HCT116 (cell line): ENCODE results near the gene TLR3. TPM values are rescaled to one million over a fixed set of nuclear protein-coding genes. Genes with fewer than 3 reads are reported as not detected.

Experiments used
- ATAC-seq: fragments of 200-7000 bp; cut with Tn5 transposase; 2 replicates; pipeline ENCODE4 v1.9.1; 2020; ENCODE audit warnings: mild to moderate bottlenecking, moderate library complexity
- BruUV-seq: library from RNA; stranded (reverse); fragments of 400-500 nt; replicated peaks from 2 replicates; lab custom pipeline; 2021; lab: Mats Ljungman, UMichigan
- CTCF ChIA-PET: fragments of 300-600 bp; sonication (Branson Sonifier 250); formaldehyde crosslinking; loops from one replicate; lab custom pipeline; 2021; ENCODE audit warnings: antibody characterized with exemption; lab: Charles Lee
- POLR2A ChIA-PET: fragments of 300-600, 350-600 bp; sonication (Branson Sonifier 250); formaldehyde crosslinking; loops from one replicate; lab custom pipeline; 2021; ENCODE audit warnings: antibody characterized with exemption; lab: Charles Lee
- RAD21 ChIA-PET, 2 experiments: fragments of 300-600 bp; sonication (Branson Sonifier 250); formaldehyde crosslinking; loops; one replicate each; lab custom pipeline; 2023; ENCODE audit warnings: low total read pairs in 2 of 2; ENCODE audit not compliant: uncharacterized antibody in 2 of 2, unreplicated experiment in 2 of 2, low non-redundant PET in 1 of 2; lab: Charles Lee
- DNase-seq: peaks from one replicate; pipeline ENCODE4 v3.0.0-alpha.2; 2010; ENCODE audit warnings: low read depth, low spot score
- H2AFZ ChIP-seq: fragments of 200-600 bp; shearing (Covaris generic), sonication (generic); 2 replicates; pipeline ENCODE4 v1.6.1; 2017; ENCODE audit warnings: low read depth, mixed run types, mixed read lengths, antibody characterized with exemption, low read length; ENCODE audit not compliant: poor library complexity, severe bottlenecking
- H3K27ac ChIP-seq: 2 replicates; pipeline ENCODE4 v1.5.1; 2012; ENCODE audit warnings: low read depth, low read length
- H3K27me3 ChIP-seq: fragments of 200-600 bp; sonication (generic); 2 replicates; pipeline ENCODE4 v1.6.1; 2016; ENCODE audit warnings: mixed run types, low read length, mixed read lengths; ENCODE audit not compliant: insufficient read depth
- H3K36me3 ChIP-seq, 2 experiments: fragments of 200-500 bp in 1 of 2; fragments of 200-600 bp in 1 of 2; sonication (Bioruptor generic) in 1 of 2; sonication (generic) in 1 of 2; 2 replicates each; pipeline versions ENCODE4 v1.5.1 to v1.6.1; 2014 to 2016; ENCODE audit warnings: low read length in 2 of 2, inconsistent platforms in 1 of 2, mixed read lengths in 1 of 2, mixed run types in 1 of 2; ENCODE audit not compliant: insufficient read depth in 2 of 2, control insufficient read depth in 1 of 2
- H3K4me1 ChIP-seq, 2 experiments: fragments of 200-600 bp in 1 of 2; sonication (generic) in 1 of 2; 2 replicates each; pipeline versions ENCODE4 v1.5.1 to v1.6.1; 2012 to 2017; ENCODE audit warnings: low read length in 2 of 2, inconsistent platforms in 1 of 2, mild to moderate bottlenecking in 1 of 2, mixed read lengths in 1 of 2, mixed run types in 1 of 2, moderate library complexity in 1 of 2; ENCODE audit not compliant: insufficient read depth in 2 of 2, control insufficient read depth in 1 of 2
- H3K4me2 ChIP-seq: fragments of 200-600 bp; sonication (generic); 2 replicates; pipeline ENCODE4 v1.6.1; 2017; ENCODE audit warnings: mixed run types, low read length, mixed read lengths
- H3K4me3 ChIP-seq, 2 experiments: fragments of 200-600 bp in 1 of 2; sonication (generic) in 1 of 2; replicated peaks in 1 of 2; 2 replicates each; pipeline ENCODE4 v1.5.1; 2011 to 2016; ENCODE audit warnings: low read length in 2 of 2, control low read depth in 1 of 2, low read depth in 1 of 2, mild to moderate bottlenecking in 1 of 2, mixed read lengths in 1 of 2, mixed run types in 1 of 2
- H3K79me2 ChIP-seq: fragments of 200-600 bp; sonication (generic); 2 replicates; pipeline ENCODE4 v1.6.1; 2017; ENCODE audit warnings: mild to moderate bottlenecking, mixed run types, low read length, moderate library complexity, mixed read lengths; ENCODE audit not compliant: insufficient read depth
- H3K9ac ChIP-seq: fragments of 200-600 bp; sonication (generic); 2 replicates; pipeline ENCODE4 v1.6.1; 2016; ENCODE audit warnings: low read length, mixed read lengths
- H3K9me2 ChIP-seq: fragments of 200-600 bp; sonication (generic), shearing (Covaris generic); 2 replicates; pipeline ENCODE4 v1.6.1; 2017; ENCODE audit warnings: mixed run types, mild to moderate bottlenecking, moderate library complexity; ENCODE audit not compliant: insufficient read depth
- H3K9me3 ChIP-seq, 2 experiments: fragments of 200-500 bp in 1 of 2; fragments of 200-600 bp in 1 of 2; sonication (Bioruptor generic) in 1 of 2; sonication (generic) in 1 of 2; 2 replicates each; pipeline ENCODE4 v1.6.1; 2014 to 2017; ENCODE audit warnings: low read length in 2 of 2, mixed read lengths in 2 of 2, inconsistent platforms in 1 of 2, low read depth in 1 of 2, mild to moderate bottlenecking in 1 of 2, mixed run types in 1 of 2, moderate library complexity in 1 of 2; ENCODE audit not compliant: control insufficient read depth in 1 of 2, insufficient read depth in 1 of 2
- H4K20me1 ChIP-seq: fragments of 200-600 bp; sonication (generic), shearing (Covaris generic); 2 replicates; pipeline ENCODE4 v1.6.1; 2017; ENCODE audit warnings: mixed run types, mild to moderate bottlenecking, moderate library complexity; ENCODE audit not compliant: insufficient read depth
- ATF3 ChIP-seq: IDR thresholded peaks from 2 replicates; pipeline ENCODE4 v1.6.1; 2012
- CEBPB ChIP-seq: IDR thresholded peaks from 2 replicates; pipeline ENCODE4 v1.6.1; 2012; ENCODE audit warnings: low read depth
- EGR1 ChIP-seq: IDR thresholded peaks from 2 replicates; pipeline ENCODE4 v1.6.1; 2012; ENCODE audit warnings: low read depth
- ELF1 ChIP-seq: IDR thresholded peaks from 2 replicates; pipeline ENCODE4 v1.6.1; 2012; ENCODE audit warnings: low read depth, borderline replicate concordance
- EZH2phosphoT487 ChIP-seq: fragments of 200-600 bp; IDR thresholded peaks from 2 replicates; pipeline ENCODE4 v1.6.1; 2018; ENCODE audit warnings: antibody characterized with exemption, borderline replicate concordance
- FOSL1 ChIP-seq: IDR thresholded peaks from 2 replicates; pipeline ENCODE4 v1.6.1; 2012; ENCODE audit warnings: low read depth
- JUND ChIP-seq: IDR thresholded peaks from 2 replicates; pipeline ENCODE4 v1.6.1; 2012
- POLR2A ChIP-seq: IDR thresholded peaks from 2 replicates; pipeline ENCODE4 v1.7.0; 2011; ENCODE audit warnings: borderline replicate concordance; ENCODE audit not compliant: insufficient read depth, insufficient read length; ENCODE audit errors: extremely low read depth
- POLR2AphosphoS5 ChIP-seq: IDR thresholded peaks from 2 replicates; pipeline ENCODE4 v1.6.1; 2011; ENCODE audit warnings: mild to moderate bottlenecking, low read depth, low read length, moderate library complexity
- RAD21 ChIP-seq: IDR thresholded peaks from 2 replicates; pipeline ENCODE4 v1.6.1; 2012; ENCODE audit warnings: low read depth, mild to moderate bottlenecking
- SP1 ChIP-seq: IDR thresholded peaks from 2 replicates; pipeline ENCODE4 v1.6.1; 2012; ENCODE audit warnings: low read depth
- SRF ChIP-seq: IDR thresholded peaks from 2 replicates; pipeline ENCODE4 v1.6.1; 2012; ENCODE audit warnings: low read depth
- TCF7L2 ChIP-seq: IDR thresholded peaks from 2 replicates; pipeline ENCODE4 v1.7.0; 2011; ENCODE audit warnings: borderline replicate concordance, inconsistent platforms; ENCODE audit not compliant: insufficient read depth, insufficient read length; ENCODE audit errors: extremely low read depth
- YY1 ChIP-seq: IDR thresholded peaks from 2 replicates; pipeline ENCODE4 v1.6.1; 2011; ENCODE audit warnings: low read length, low read depth, moderate library complexity, mild to moderate bottlenecking; ENCODE audit not compliant: insufficient replicate concordance; ENCODE audit errors: extremely low read depth
- ZFX ChIP-seq: fragments of 450-650 bp; IDR thresholded peaks from 2 replicates; pipeline ENCODE4 v1.6.1; 2017
- ZNF274 ChIP-seq: fragments of 200-500 bp; sonication (Bioruptor generic); IDR thresholded peaks from 2 replicates; pipeline ENCODE4 v1.6.1; 2014; ENCODE audit warnings: mild to moderate bottlenecking, low read depth, low read length, inconsistent platforms
- intact Hi-C: fragments of 100-400 bp; cut with micrococcal nuclease; formaldehyde crosslinking; loops from 2 replicates; pipeline ENCODE4 v1.10.0; 2022
- total RNA-seq: library from RNA; stranded (reverse); gene quantifications from one replicate; pipeline ENCODE4 v1.2.1, GENCODE V29; 2021; ENCODE audit not compliant: unreplicated experiment
- TF ChIP-seq, protein P1 (sequence below): IDR thresholded peaks from 2 replicates; pipeline ENCODE4 v1.6.1; 2012; ENCODE audit warnings: low read depth
- TF ChIP-seq, protein P2 (sequence below): IDR thresholded peaks from 2 replicates; pipeline ENCODE4 v1.6.1; 2012
- TF ChIP-seq, protein P3 (sequence below), 3 experiments: fragments of 200-600 bp in 1 of 3; sonication (generic) in 1 of 3; IDR thresholded peaks in 2 of 3; conservative IDR thresholded peaks in 1 of 3; 2 replicates each; pipeline ENCODE4 v1.5.1; 2012 to 2017; ENCODE audit warnings: low read depth in 2 of 3, low read length in 2 of 3, antibody characterized with exemption in 1 of 3, borderline replicate concordance in 1 of 3, control low read depth in 1 of 3, mild to moderate bottlenecking in 1 of 3, mixed read lengths in 1 of 3, mixed run types in 1 of 3, moderate library complexity in 1 of 3; ENCODE audit not compliant: insufficient read depth in 1 of 3

The TLR3 gene
- total RNA-seq, 1 experiment from 2014 or later, result 1.3 TPM

- Histone ChIP-seq H4K20me1 (no peaks in the 10 kb centered on the region), H3K4me1 (no peaks in the 10 kb centered on the region; a peak in 1 of 4 replicates), H2AFZ (no peak overlapping the region), H3K9me2 (no peaks in the 10 kb centered on the region), H3K9me3 (peaks cover 8% of the 10 kb centered on the region in 2 experiments; a peak in 2 of 4 replicates), H3K36me3 (no peaks in the 10 kb centered on the region), H3K4me3 (no peak overlapping the region), H3K27me3 (no peaks in the 10 kb centered on the region), H3K27ac (no peak overlapping the region), H3K4me2 (no peak overlapping the region), H3K79me2 (no peaks in the 10 kb centered on the region), H3K9ac (no peak overlapping the region)
- DNase-seq, result no peak
- BruUV-seq, result no TSS peak
- intact Hi-C loops, result no loop called here
- ChIA-PET RAD21 (no interaction called here), POLR2A (no interaction called here), CTCF (no interaction called here)
- TF ChIP-seq TCF7L2 (no peak), SP1 (no peak), POLR2A (no peak), JUND (no peak), ATF3 (no peak), ZNF274 (no peak), POLR2AphosphoS5 (no peak), ELF1 (no peak), ZFX (no peak), CEBPB (no peak), YY1 (no peak), RAD21 (no peak), EZH2phosphoT487 (no peak), SRF (no peak), FOSL1 (no peak), EGR1 (no peak)
- TF ChIP-seq, protein P1, sequence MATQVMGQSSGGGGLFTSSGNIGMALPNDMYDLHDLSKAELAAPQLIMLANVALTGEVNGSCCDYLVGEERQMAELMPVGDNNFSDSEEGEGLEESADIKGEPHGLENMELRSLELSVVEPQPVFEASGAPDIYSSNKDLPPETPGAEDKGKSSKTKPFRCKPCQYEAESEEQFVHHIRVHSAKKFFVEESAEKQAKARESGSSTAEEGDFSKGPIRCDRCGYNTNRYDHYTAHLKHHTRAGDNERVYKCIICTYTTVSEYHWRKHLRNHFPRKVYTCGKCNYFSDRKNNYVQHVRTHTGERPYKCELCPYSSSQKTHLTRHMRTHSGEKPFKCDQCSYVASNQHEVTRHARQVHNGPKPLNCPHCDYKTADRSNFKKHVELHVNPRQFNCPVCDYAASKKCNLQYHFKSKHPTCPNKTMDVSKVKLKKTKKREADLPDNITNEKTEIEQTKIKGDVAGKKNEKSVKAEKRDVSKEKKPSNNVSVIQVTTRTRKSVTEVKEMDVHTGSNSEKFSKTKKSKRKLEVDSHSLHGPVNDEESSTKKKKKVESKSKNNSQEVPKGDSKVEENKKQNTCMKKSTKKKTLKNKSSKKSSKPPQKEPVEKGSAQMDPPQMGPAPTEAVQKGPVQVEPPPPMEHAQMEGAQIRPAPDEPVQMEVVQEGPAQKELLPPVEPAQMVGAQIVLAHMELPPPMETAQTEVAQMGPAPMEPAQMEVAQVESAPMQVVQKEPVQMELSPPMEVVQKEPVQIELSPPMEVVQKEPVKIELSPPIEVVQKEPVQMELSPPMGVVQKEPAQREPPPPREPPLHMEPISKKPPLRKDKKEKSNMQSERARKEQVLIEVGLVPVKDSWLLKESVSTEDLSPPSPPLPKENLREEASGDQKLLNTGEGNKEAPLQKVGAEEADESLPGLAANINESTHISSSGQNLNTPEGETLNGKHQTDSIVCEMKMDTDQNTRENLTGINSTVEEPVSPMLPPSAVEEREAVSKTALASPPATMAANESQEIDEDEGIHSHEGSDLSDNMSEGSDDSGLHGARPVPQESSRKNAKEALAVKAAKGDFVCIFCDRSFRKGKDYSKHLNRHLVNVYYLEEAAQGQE, result no peak
- TF ChIP-seq, protein P2, sequence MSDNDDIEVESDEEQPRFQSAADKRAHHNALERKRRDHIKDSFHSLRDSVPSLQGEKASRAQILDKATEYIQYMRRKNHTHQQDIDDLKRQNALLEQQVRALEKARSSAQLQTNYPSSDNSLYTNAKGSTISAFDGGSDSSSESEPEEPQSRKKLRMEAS, result no peak
- TF ChIP-seq, protein P3, sequence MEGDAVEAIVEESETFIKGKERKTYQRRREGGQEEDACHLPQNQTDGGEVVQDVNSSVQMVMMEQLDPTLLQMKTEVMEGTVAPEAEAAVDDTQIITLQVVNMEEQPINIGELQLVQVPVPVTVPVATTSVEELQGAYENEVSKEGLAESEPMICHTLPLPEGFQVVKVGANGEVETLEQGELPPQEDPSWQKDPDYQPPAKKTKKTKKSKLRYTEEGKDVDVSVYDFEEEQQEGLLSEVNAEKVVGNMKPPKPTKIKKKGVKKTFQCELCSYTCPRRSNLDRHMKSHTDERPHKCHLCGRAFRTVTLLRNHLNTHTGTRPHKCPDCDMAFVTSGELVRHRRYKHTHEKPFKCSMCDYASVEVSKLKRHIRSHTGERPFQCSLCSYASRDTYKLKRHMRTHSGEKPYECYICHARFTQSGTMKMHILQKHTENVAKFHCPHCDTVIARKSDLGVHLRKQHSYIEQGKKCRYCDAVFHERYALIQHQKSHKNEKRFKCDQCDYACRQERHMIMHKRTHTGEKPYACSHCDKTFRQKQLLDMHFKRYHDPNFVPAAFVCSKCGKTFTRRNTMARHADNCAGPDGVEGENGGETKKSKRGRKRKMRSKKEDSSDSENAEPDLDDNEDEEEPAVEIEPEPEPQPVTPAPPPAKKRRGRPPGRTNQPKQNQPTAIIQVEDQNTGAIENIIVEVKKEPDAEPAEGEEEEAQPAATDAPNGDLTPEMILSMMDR (IDR thresholded peaks at IDR 0.05 in 2 of 3, conservative IDR thresholded peaks at IDR 0.05 in 1 of 3; ENCODE audit: borderline replicate concordance in 1 of 3, insufficient read depth in 1 of 3, low read depth in 2 of 3, low read length in 2 of 3), result no peak
- ATAC-seq, result no peak
Observed at GRCh38 chr4:186030795-186031194, 38.2 kb upstream of the TLR3 start.
